Esophagus muscularis mucosa (tissue), 3 donors: ENCODE results near the gene CD8B.

Experiments
- POLR2A ChIP-seq: fragments of 450-650 bp; IDR thresholded peaks from one replicate; pipeline ENCODE4 v1.6.1; 2017; ENCODE audit warnings: antibody characterized with exemption, moderate library complexity, mild to moderate bottlenecking, low read depth
- POLR2AphosphoS5 ChIP-seq, 2 donors: sonication (generic); formaldehyde crosslinking; IDR thresholded peaks; one replicate each; pipeline ENCODE4 v1.6.1; 2017; ENCODE audit warnings: antibody characterized with exemption in 2 of 2
- TF ChIP-seq, protein P1 (sequence below), 3 experiments: fragments of 200-600 bp in 2 of 3; fragments of 450-650 bp in 1 of 3; sonication (generic) in 2 of 3; IDR thresholded peaks; one replicate each; pipeline ENCODE4 v1.5.1; 2017 to 2019; ENCODE audit warnings: antibody characterized with exemption in 3 of 3, mild to moderate bottlenecking in 2 of 3, moderate library complexity in 1 of 3

DNA sequence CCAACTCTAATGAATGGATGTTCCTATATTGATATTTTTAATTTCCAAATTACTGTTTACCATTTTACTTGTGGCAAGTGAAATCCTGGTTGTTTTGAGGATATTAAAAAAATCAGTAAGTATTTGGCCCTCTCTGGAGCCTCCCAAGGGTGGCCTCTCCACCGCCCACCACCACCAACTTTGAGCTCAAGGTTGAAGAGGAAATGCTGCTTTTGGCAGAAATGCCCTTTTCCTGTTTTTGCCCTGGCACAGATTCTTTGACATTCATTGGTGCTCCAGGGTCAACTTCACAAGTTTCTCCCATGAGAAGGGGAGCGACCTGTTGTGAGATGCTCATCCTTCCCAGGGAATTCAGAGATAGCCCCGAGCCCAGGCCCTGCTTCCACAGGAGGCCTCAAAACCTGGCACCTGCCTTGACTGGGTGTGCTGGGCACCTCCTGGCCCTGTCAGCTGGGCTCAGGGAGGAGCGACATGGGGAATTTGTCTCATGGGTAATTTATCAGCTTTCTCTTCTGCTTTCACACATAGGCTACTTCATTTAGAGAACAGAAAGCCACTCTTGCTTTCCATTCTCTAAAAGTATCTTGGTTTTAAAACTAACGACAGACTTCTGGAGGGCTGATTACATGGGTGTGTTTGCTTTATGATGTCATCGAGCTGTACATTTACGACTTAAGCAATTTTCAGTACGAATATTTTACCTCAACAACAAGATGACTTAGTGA is 77.9 kb downstream of the CD8B start:
- no peak for TF ChIP-seq POLR2AphosphoS5 (IDR thresholded peaks at IDR 0.05)
- TF ChIP-seq, protein P1, sequence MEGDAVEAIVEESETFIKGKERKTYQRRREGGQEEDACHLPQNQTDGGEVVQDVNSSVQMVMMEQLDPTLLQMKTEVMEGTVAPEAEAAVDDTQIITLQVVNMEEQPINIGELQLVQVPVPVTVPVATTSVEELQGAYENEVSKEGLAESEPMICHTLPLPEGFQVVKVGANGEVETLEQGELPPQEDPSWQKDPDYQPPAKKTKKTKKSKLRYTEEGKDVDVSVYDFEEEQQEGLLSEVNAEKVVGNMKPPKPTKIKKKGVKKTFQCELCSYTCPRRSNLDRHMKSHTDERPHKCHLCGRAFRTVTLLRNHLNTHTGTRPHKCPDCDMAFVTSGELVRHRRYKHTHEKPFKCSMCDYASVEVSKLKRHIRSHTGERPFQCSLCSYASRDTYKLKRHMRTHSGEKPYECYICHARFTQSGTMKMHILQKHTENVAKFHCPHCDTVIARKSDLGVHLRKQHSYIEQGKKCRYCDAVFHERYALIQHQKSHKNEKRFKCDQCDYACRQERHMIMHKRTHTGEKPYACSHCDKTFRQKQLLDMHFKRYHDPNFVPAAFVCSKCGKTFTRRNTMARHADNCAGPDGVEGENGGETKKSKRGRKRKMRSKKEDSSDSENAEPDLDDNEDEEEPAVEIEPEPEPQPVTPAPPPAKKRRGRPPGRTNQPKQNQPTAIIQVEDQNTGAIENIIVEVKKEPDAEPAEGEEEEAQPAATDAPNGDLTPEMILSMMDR (IDR thresholded peaks at IDR 0.05), result no peak
- no peak for TF ChIP-seq POLR2A
